CD4-positive, alpha-beta T cell (primary cell): Measurements from ENCODE around the gene CYTH4. TPM values are rescaled to one million over a fixed set of nuclear protein-coding genes. Genes with fewer than 3 reads are reported as not detected.

ENCODE experiments used
- ATAC-seq: fragments of 200-7000 bp; cut with Tn5 transposase; one replicate; pipeline ENCODE4 v1.10.0; 2022; ENCODE audit warnings: mild to moderate bottlenecking; ENCODE audit not compliant: poor library complexity
- CTCF ChIA-PET: fragments of 350-600 bp; sonication (Branson Sonifier 250); formaldehyde crosslinking; loops from one replicate; lab custom pipeline; 2021; ENCODE audit warnings: antibody characterized with exemption, inconsistent platforms; lab: Charles Lee
- POLR2A ChIA-PET: fragments of 350-600 bp; sonication (Branson Sonifier 250); formaldehyde crosslinking; loops from one replicate; lab custom pipeline; 2021; ENCODE audit warnings: antibody characterized with exemption, inconsistent platforms; lab: Charles Lee
- DNase-seq, 14 experiments: peaks; one replicate each; pipeline ENCODE4 v3.0.0-alpha.2; 2013 to 2020; ENCODE audit warnings: mixed read lengths in 2 of 14
- H3K27ac ChIP-seq, 2 donors: one replicate each; pipeline versions ENCODE4 v1.5.1 to v1.7.0; 2013; ENCODE audit warnings: low read length in 2 of 2, low read depth in 1 of 2, mild to moderate bottlenecking in 1 of 2
- H3K27me3 ChIP-seq, 2 experiments: 1 replicate in 1 of 2; 2 replicates in 1 of 2; pipeline versions ENCODE4 v1.6.1 to v1.7.0; 2013; ENCODE audit warnings: low read length in 2 of 2, control low read depth in 1 of 2, mild to moderate bottlenecking in 1 of 2, moderate library complexity in 1 of 2; ENCODE audit not compliant: insufficient read depth in 2 of 2, control insufficient read depth in 1 of 2
- H3K36me3 ChIP-seq: one replicate; pipeline ENCODE4 v1.6.1; 2013; ENCODE audit warnings: low read length, control low read depth; ENCODE audit not compliant: insufficient read depth
- H3K4me1 ChIP-seq: one replicate; pipeline ENCODE4 v1.6.1; 2013; ENCODE audit warnings: low read length, control low read depth; ENCODE audit not compliant: insufficient read depth
- H3K4me3 ChIP-seq: one replicate; pipeline ENCODE4 v1.5.1; 2013; ENCODE audit warnings: mild to moderate bottlenecking, low read length, moderate library complexity
- H3K9me3 ChIP-seq, 2 experiments: 1 replicate in 1 of 2; 2 replicates in 1 of 2; pipeline versions ENCODE4 v1.6.1 to v1.7.0; 2013; ENCODE audit warnings: low read length in 2 of 2, mild to moderate bottlenecking in 2 of 2, control low read depth in 1 of 2, moderate library complexity in 1 of 2; ENCODE audit not compliant: control insufficient read depth in 1 of 2, insufficient read depth in 1 of 2
- H3K27ac Mint-ChIP-seq: one replicate; pipeline ENCODE4 v1.8.0; 2020; ENCODE audit warnings: mixed read lengths
- H3K27me3 Mint-ChIP-seq: one replicate; pipeline ENCODE4 v1.8.0; 2021; ENCODE audit warnings: mixed read lengths
- H3K36me3 Mint-ChIP-seq: one replicate; pipeline ENCODE4 v1.8.0; 2021; ENCODE audit warnings: low read depth, mixed read lengths
- H3K4me1 Mint-ChIP-seq: one replicate; pipeline ENCODE4 v1.8.0; 2021; ENCODE audit warnings: low read depth, mixed read lengths
- H3K4me3 Mint-ChIP-seq: one replicate; pipeline ENCODE4 v1.8.0; 2020; ENCODE audit warnings: mild to moderate bottlenecking, mixed read lengths
- H3K9me3 Mint-ChIP-seq: one replicate; pipeline ENCODE4 v1.8.0; 2020; ENCODE audit warnings: mixed read lengths
- CTCF ChIP-seq: fragments of 200-600 bp; IDR thresholded peaks from one replicate; pipeline ENCODE4 v1.8.0; 2022; ENCODE audit warnings: antibody characterized with exemption, mild to moderate bottlenecking
- intact Hi-C, 2 experiments: fragments of 100-400 bp; cut with DNase I in 1 of 2; cut with micrococcal nuclease in 1 of 2; formaldehyde crosslinking; loops; one replicate each; pipeline versions ENCODE4 v1.15.1 to v1.9.0; 2023 to 2025; cut with DNase I, micrococcal nuclease
- total RNA-seq, 174 experiments: library from RNA in 2 of 174; stranded (reverse) in 2 of 174; gene quantifications; one replicate each; pipeline ENCODE4 v1.2.3 and lab custom pipeline; 2021 to 2026

Gene CYTH4
- total RNA-seq, 2 experiments from 2014 or later = 134 to 138 TPM

GRCh38 chr22:37349043-37349814 is 66.9 kb downstream of the CYTH4 start:
- DNase-seq (no peak), ATAC-seq (no peak)
- no peaks in the 10 kb centered on the region for H3K4me1 Mint-ChIP-seq
- H3K4me1 ChIP-seq = no peaks in the 10 kb centered on the region
- H3K36me3 ChIP-seq = no peaks in the 10 kb centered on the region
- no peaks in the 10 kb centered on the region for H3K9me3 Mint-ChIP-seq
- no peak overlapping the region for H3K4me3 ChIP-seq
- ChIA-PET POLR2A (no interaction called here), CTCF (no interaction called here)
- H3K27ac Mint-ChIP-seq = no peak overlapping the region
- H3K27me3 ChIP-seq = no peaks in the 10 kb centered on the region
- H3K36me3 Mint-ChIP-seq = no peaks in the 10 kb centered on the region
- no peak for TF ChIP-seq CTCF
- no peaks in the 10 kb centered on the region for H3K27me3 Mint-ChIP-seq
- H3K9me3 ChIP-seq = no peaks in the 10 kb centered on the region
- intact Hi-C loops = no loop called here
- H3K4me3 Mint-ChIP-seq = no peak overlapping the region
- H3K27ac ChIP-seq = no peak overlapping the region

- ATAC-seq (no peak), DNase-seq (no peak)
- H3K36me3 ChIP-seq = no peaks in the 10 kb centered on the region
- Mint-ChIP-seq H3K9me3 (no peaks in the 10 kb centered on the region), H3K27me3 (no peaks in the 10 kb centered on the region), H3K27ac (no peak overlapping the region), H3K4me3 (no peak overlapping the region), H3K4me1 (no peaks in the 10 kb centered on the region), H3K36me3 (no peaks in the 10 kb centered on the region)
- POLR2A ChIA-PET = no interaction called here
- H3K27ac ChIP-seq = no peak overlapping the region
- intact Hi-C loops = loop anchor here in 1 of 2 experiments (5.0 kb wide), 1 partner anchor 41 kb away; no protein-coding TSS in a partner anchor
- H3K9me3 ChIP-seq = no peaks in the 10 kb centered on the region
- CTCF ChIA-PET = no interaction called here
- TF ChIP-seq CTCF = no peak
- no peak overlapping the region for H3K4me3 ChIP-seq
- no peaks in the 10 kb centered on the region for H3K27me3 ChIP-seq
- H3K4me1 ChIP-seq = no peaks in the 10 kb centered on the region
Measured at GRCh38 chr22:37351232-37351631, 68.9 kb downstream of the CYTH4 start.

- no peaks in the 10 kb centered on the region for H3K27me3 Mint-ChIP-seq
- H3K4me3 Mint-ChIP-seq = no peak overlapping the region
Measured at GRCh38 chr22:37352481-37352880, 70.2 kb downstream of the CYTH4 start.

More at GRCh38 chr22:37352481-37352880, 70.2 kb downstream of the CYTH4 start:
- H3K9me3 Mint-ChIP-seq = no peaks in the 10 kb centered on the region
- intact Hi-C loops = loop anchor here in 1 of 2 experiments (5.0 kb wide), 1 partner anchor 40 kb away; no protein-coding TSS in a partner anchor
- no peak overlapping the region for H3K27ac Mint-ChIP-seq
- no peak for TF ChIP-seq CTCF
- H3K4me1 ChIP-seq = no peaks in the 10 kb centered on the region
- DNase-seq (no peak), ATAC-seq (no peak)
- ChIA-PET CTCF (no interaction called here), POLR2A (no interaction called here)
- H3K4me1 Mint-ChIP-seq = no peaks in the 10 kb centered on the region
- no peaks in the 10 kb centered on the region for H3K9me3 ChIP-seq
- no peak overlapping the region for H3K27ac ChIP-seq
- H3K36me3 ChIP-seq = no peaks in the 10 kb centered on the region
- H3K36me3 Mint-ChIP-seq = no peaks in the 10 kb centered on the region
- no peak overlapping the region for H3K4me3 ChIP-seq
- no peaks in the 10 kb centered on the region for H3K27me3 ChIP-seq
